SK-N-SH treated with all-trans-retinoic acid at 6 μM for 48 hours (cell line): Measurements from ENCODE around the gene HPRT1.

Experiments used
- PATZ1 ChIP-seq: fragments of 250-450 bp; sonication (Bioruptor Pico); IDR thresholded peaks from 2 replicates; pipeline ENCODE4 v1.8.0; 2020; ENCODE audit warnings: mild to moderate bottlenecking, moderate library complexity, borderline replicate concordance
- TOX ChIP-seq: fragments of 250-450 bp; sonication (Bioruptor Pico); IDR thresholded peaks from 2 replicates; pipeline ENCODE4 v1.8.0; 2021; ENCODE audit warnings: mild to moderate bottlenecking, moderate library complexity, borderline replicate concordance
- ZC3H10 ChIP-seq: fragments of 250-450 bp; sonication (Bioruptor Pico); IDR thresholded peaks from 2 replicates; pipeline ENCODE4 v1.5.1; 2021; ENCODE audit warnings: mild to moderate bottlenecking, moderate library complexity
- ZFP3 ChIP-seq: fragments of 250-450 bp; sonication (Bioruptor Pico); IDR thresholded peaks from 2 replicates; pipeline ENCODE4 v1.5.0; 2020; ENCODE audit warnings: mild to moderate bottlenecking, moderate library complexity
- ZNF565 ChIP-seq: fragments of 450-650 bp; formaldehyde crosslinking; conservative IDR thresholded peaks from 2 replicates; pipeline ENCODE4 v1.5.0; 2020; ENCODE audit warnings: low read depth, mild to moderate bottlenecking, moderate library complexity
- ZNF70 ChIP-seq: fragments of 450-650 bp; formaldehyde crosslinking; IDR thresholded peaks from 2 replicates; pipeline ENCODE4 v1.5.0; 2020; ENCODE audit warnings: mild to moderate bottlenecking, moderate library complexity
- TF ChIP-seq, protein P1 (sequence below): fragments of 250-450 bp; sonication (Bioruptor Pico); IDR thresholded peaks from 2 replicates; pipeline ENCODE4 v1.5.1; 2020; ENCODE audit warnings: low read depth, mild to moderate bottlenecking, moderate library complexity

- no peak for TF ChIP-seq ZC3H10 (CRISPR knock-in tag)
- TF ChIP-seq PATZ1 = no peak
- TF ChIP-seq, protein P1, sequence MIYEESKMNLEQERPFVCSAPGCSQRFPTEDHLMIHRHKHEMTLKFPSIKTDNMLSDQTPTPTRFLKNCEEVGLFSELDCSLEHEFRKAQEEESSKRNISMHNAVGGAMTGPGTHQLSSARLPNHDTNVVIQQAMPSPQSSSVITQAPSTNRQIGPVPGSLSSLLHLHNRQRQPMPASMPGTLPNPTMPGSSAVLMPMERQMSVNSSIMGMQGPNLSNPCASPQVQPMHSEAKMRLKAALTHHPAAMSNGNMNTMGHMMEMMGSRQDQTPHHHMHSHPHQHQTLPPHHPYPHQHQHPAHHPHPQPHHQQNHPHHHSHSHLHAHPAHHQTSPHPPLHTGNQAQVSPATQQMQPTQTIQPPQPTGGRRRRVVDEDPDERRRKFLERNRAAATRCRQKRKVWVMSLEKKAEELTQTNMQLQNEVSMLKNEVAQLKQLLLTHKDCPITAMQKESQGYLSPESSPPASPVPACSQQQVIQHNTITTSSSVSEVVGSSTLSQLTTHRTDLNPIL = no peak
- TF ChIP-seq ZNF565 = no peak
- TF ChIP-seq TOX (CRISPR knock-in tag) = no peak
- no peak for TF ChIP-seq ZFP3
- TF ChIP-seq ZNF70 (CRISPR knock-in tag) = no peak
Observed at GRCh38 chrX:134512566-134512965, 52.6 kb downstream of the HPRT1 start.
